ENCODE data around the gene TIGD1.

DNA sequence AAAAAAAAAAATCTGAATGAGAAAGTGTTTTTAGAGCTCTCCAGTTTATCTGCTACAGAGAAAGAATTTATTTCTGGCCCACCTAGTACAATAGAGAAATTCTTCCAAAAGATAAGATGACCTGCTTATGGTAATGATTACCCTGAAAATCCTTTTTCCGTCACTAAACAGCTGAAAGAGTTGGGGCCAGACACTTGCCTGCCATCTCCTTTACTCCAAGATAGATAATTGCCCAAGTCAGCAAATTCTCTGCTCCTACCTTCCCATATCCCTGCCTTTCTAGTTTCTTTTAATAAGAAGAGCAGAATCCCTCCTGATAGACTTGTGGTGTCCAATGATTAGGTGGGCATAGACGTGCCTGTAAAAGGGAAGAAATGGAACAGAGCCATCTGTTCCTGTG, 28.3 kb upstream of the TIGD1 start:
- TF ChIP-seq CTCF (IDR thresholded peaks at IDR 0.05): no peak
- TF ChIP-seq POLR2AphosphoS5 (IDR thresholded peaks at IDR 0.05): no peak
